GM20431 (cell line): ENCODE results near the gene TMEFF2.

Experiments used
- in situ Hi-C: fragments of 300-500 bp; cut with MseI, MboI; formaldehyde crosslinking; loops from one replicate; pipeline ENCODE4 v1.15.0; 2020; ENCODE audit warnings: low sequenced_read_pairs; ENCODE audit not compliant: unreplicated experiment

The TMEFF2 gene

DNA sequence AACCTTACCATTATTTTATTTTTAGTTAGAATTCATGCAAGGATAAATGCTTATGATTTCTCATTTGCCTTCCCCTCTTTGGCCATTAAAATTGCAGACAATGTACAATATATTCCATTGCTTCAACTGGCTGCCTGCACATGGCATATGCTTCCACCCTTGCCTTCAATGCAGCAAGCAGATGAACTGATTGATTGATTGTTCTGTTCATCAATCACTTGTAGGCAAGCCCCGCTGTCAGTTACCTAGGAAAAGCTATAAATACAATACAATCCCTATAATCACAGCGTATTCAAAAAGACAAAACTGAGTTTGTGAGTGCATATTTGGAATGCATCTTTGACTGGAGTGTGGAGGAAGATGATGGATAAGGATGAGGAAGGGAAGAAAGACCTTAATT lies 274.2 kb downstream of the TMEFF2 start:
- in situ Hi-C loops = no loop called here

DNA sequence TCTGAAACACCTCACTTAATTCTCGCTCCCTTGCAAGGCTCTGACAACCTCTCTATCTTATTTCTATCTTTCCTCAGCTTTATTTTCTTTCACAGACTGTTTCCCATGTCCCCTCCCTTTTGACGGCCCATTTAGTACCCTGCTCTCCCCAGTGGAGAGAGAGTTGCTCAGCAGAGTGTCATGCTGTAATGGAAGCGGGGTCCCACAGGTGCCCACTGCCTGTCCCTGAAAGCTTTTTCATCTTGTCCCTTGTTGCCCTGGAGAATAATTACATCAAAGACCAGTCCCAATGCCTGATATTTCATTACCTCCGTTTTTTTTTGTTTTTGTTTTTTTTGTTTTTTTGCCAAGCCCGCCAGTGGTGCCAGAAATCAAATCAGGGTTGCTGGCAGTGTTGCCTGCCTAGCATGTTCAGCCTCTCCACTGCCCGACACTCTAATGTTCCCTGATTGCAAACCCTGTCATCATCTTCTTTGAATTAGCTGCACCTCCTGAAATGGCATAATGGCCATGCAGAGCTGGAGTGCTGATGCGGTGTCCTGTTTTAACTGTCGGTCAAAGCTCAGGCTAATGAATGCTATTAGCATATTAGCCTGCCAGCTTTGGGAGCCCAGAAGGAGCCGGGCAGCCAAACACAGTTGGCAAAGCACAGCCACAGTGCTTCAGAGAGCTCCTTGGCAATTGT lies 276.6 kb downstream of the TMEFF2 start:
- in situ Hi-C loops = no loop called here

DNA sequence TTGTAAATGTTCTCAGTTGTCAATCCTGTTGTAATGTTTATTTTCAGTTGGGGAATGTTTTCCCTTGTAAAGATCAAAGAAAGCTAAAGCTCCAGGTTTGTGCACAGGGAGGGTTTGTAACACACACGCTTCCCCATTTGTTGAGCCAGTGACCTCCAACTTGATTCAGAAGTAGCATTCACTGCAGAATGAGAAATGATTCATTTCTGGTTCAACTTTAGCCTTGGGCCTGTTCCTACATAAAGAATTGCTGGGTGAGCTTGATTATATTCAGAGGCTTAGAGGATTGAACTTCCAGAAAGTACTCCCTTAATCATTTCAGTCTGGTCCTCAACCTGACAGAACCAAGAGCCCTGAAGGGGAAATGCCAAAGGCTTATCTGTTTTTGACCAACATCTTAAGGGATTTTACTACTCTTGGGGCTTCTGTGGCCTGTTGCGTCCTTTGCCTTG lies 277.3 kb downstream of the TMEFF2 start:
- in situ Hi-C loops = no loop called here

DNA sequence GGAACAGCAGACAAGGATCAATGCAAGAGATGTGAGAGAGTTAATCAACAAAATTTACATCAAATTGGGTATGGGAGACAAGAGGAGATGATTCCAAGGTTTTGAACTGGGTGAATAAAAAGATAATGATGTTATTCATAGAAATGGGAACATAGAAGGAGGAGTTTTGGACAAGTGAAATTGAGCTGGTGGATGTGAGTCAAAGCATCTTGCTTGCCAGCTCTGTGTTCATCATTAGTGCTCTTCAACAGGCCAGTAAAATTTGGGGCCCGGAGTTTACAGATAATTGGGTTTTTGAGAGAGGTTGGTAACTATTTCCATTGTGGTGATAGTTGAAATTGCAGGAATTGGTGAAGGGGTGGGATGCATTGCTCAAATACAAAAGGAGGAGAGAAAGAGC lies 277.9 kb downstream of the TMEFF2 start:
- in situ Hi-C loops = no loop called here

GRCh38 chr2:191915750-191916149 lies 279.0 kb downstream of the TMEFF2 start:
- in situ Hi-C loops = no loop called here

DNA sequence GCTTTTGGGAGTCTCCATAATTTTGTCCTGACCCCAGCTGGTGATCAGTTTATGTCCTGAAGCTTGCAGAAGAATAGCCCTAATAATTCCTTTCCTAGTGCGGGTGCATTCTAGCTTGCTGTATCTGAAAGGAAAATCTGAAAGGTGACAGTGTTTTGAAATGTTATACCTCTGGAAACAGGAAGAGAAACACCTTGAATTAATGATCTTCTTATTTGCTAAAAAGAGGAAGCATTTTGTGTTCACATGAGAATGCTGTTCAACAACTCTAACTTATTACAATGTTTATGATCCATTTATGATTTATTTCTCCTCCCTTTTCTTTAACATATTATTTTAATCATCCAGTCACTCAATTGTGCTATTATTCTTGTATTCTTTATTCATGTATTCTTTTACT lies 280.9 kb downstream of the TMEFF2 start:
- in situ Hi-C loops = no loop called here

GRCh38 chr2:191912764-191913163 lies 282.0 kb downstream of the TMEFF2 start:
- in situ Hi-C loops = no loop called here

DNA sequence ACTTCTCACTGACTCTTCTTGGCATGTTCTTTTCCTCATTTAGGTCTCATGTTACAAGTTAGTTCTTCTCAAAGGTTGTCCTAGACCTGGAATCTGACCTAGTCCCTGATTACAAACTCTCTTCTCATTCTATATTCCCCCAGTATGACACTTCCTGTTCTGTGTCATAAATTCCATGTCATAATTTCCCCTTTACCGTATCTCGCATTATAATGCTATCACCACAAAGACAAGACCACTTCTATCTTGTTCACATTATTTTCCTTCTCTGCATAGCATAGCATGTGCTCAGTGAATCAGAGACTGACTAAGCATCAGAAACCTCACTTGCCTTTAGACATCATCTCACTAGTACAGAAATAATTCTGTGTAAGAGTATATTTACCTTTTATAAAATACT lies 284.2 kb downstream of the TMEFF2 start:
- in situ Hi-C loops = no loop called here

- in situ Hi-C loops = no loop called here
These were observed 285.9 kb downstream of the TMEFF2 start for GRCh38 chr2:191908874-191909273.

GRCh38 chr2:191907545-191907944 lies 287.2 kb downstream of the TMEFF2 start:
- in situ Hi-C loops = no loop called here

- in situ Hi-C loops = no loop called here
These were observed 287.6 kb downstream of the TMEFF2 start for GRCh38 chr2:191907091-191907490.

GRCh38 chr2:191905336-191905735 lies 289.4 kb downstream of the TMEFF2 start:
- in situ Hi-C loops = no loop called here

- in situ Hi-C loops = no loop called here
These were observed 293.7 kb downstream of the TMEFF2 start for GRCh38 chr2:191901031-191901430.

GRCh38 chr2:191899410-191899809 lies 295.3 kb downstream of the TMEFF2 start:
- in situ Hi-C loops = no loop called here
